ENCODE measurements around the gene ZBTB18. TPM values are rescaled to one million over a fixed set of nuclear protein-coding genes. Genes with fewer than 3 reads are reported as not detected.
A peak's percentile ranks its signal among the peaks of the same experiment; 100 is the strongest.

ZBTB18 gene
- polyA plus RNA-seq, 2 of the 4 experiments (the other 2 are of a cell fraction), result 9.7 to 9.9 TPM

DNA sequence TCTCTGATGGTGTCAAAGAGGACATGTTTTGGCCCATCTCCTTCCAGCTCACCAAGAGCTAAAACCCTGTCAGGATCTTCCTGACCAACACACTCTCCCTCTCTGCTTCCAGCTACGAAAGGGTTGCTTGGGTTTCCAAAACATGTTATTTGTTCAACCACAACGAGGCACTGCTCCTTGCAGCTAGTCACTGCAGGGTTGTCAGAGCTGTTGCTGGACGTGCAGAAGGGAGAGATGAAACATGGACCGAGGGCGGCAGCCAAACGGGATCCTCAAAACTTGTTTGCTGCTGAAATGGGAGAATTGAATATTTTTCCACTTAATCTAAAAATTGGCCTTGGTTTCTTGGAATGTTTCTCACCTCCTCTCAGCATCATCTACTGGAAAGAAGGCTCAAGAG, 12.4 kb downstream of the ZBTB18 start:
- ATAC-seq (no peak), FAIRE-seq (no peak), DNase-seq (ENCODE audit: low read depth in 1 of 2, low spot score in 1 of 2) (no peak)
- H3K4me1 ChIP-seq, result peaks cover 65% of the 10 kb centered on the region
- no peak overlapping the region for H3K27ac ChIP-seq
- H3K9me3 ChIP-seq, result no peaks in the 10 kb centered on the region
- CTCF ChIA-PET, result interaction anchor here (1.3 kb wide), 1 partner anchor 10 kb away, joined by 4 read pairs; no protein-coding TSS in a partner anchor
- H3K4me3 ChIP-seq, result no peak overlapping the region
- TF ChIP-seq SREBF2 (IDR thresholded peaks at IDR 0.05), result no peak
- TF ChIP-seq ATOH8 (CRISPR knock-in tag; IDR thresholded peaks at IDR 0.05; ENCODE audit: low read depth), result no peak
- no peak for TF ChIP-seq HES2 (IDR thresholded peaks at IDR 0.05)
- no peak for TF ChIP-seq RAD21 (conservative IDR thresholded peaks at IDR 0.05 in 1 of 2, IDR thresholded peaks at IDR 0.05 in 1 of 2)
- no peak for TF ChIP-seq JUNB (IDR thresholded peaks at IDR 0.05)
- no peak for TF ChIP-seq POLR2AphosphoS2 (conservative IDR thresholded peaks at IDR 0.05; ENCODE audit: low read length)
- no peak for TF ChIP-seq HMGXB4 (CRISPR knock-in tag; IDR thresholded peaks at IDR 0.05; ENCODE audit: borderline replicate concordance)
- POLR2A ChIA-PET, result no interaction called here
- no peak overlapping the region for H3K4me2 ChIP-seq
- WGBS (ENCODE audit: missing lambda C conversion rate), result 74% methylated on average over 6 of the region's 6 CpGs

DNA sequence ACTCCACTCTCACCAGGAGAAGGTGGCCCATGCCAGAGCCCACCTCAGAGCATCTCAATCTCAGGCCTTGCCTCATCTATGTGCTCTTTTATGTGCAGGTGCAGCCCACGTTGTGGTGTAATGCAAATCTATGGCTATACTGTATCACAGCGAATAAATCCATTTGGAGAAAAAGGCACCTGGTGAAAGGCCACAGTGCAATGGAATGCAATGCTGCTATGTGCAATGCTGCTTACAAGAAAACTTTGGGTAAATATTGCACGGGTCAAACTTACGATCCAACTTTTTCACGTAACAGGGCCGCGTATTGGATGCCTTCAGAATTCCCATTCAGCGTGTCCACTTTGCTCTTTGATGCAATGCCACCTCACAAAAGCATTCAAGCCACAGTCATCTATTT, 13.5 kb downstream of the ZBTB18 start:
- Histone ChIP-seq H3K4me2 (peak overlapping the region; percentile 74), H3K9me3 (no peaks in the 10 kb centered on the region), H3K4me1 (peaks cover 65% of the 10 kb centered on the region), H3K27ac (peak overlapping the region in 1 of 2 experiments; percentile 73; a peak in 2 of 6 replicates), H3K4me3 (no peak overlapping the region)
- FAIRE-seq (no peak), DNase-seq (ENCODE audit: low read depth in 1 of 2, low spot score in 1 of 2) (no peak), ATAC-seq (0 out of 6 replicates have a peak, but pooled peaks of 1 of the 2 experiments have one; percentile 12)
- ChIA-PET POLR2A (interaction anchor here (1.5 kb wide), 1 partner anchor 13 kb away, joined by 3 read pairs; no protein-coding TSS in a partner anchor), CTCF (interaction anchor here (1.0 kb wide), 1 partner anchor 20 kb away, joined by 4 read pairs; no protein-coding TSS in a partner anchor)
- WGBS (ENCODE audit: missing lambda C conversion rate), result 57% methylated on average over 8 of the region's 8 CpGs
- TF ChIP-seq POLR2A (IDR thresholded peaks at IDR 0.05; ENCODE audit: low read length) (no peak), NFE2L2 (conservative IDR thresholded peaks at IDR 0.05; ENCODE audit: low read length) (no peak), HEYL (CRISPR knock-in tag; IDR thresholded peaks at IDR 0.05) (no peak), JUN (IDR thresholded peaks at IDR 0.05) (no peak), EP300 (IDR thresholded peaks at IDR 0.05) (no peak), NR3C1 (IDR thresholded peaks at IDR 0.05) (no peak), ZC3H11A (IDR thresholded peaks at IDR 0.05) (no peak), JUNB (IDR thresholded peaks at IDR 0.05) (no peak), MAZ (IDR thresholded peaks at IDR 0.05; ENCODE audit: borderline replicate concordance, low read depth, low read length) (no peak), POLR2AphosphoS2 (conservative IDR thresholded peaks at IDR 0.05; ENCODE audit: low read length) (no peak), SREBF2 (IDR thresholded peaks at IDR 0.05) (no peak), ZFP36 (IDR thresholded peaks at IDR 0.05; ENCODE audit: borderline replicate concordance, partially characterized antibody) (no peak), PHF8 (IDR thresholded peaks at IDR 0.05; ENCODE audit: borderline replicate concordance, low read depth) (no peak), FOSL2 (IDR thresholded peaks at IDR 0.05) (no peak), FOSL2 (CRISPR knock-in tag; IDR thresholded peaks at IDR 0.05) (no peak), ZSCAN20 (CRISPR knock-in tag; IDR thresholded peaks at IDR 0.05) (no peak)

- POLR2A ChIA-PET, result interaction anchor here (0.5 to 1.5 kb wide), 3 partner anchors 13 to 19 kb away, joined by 3 to 4 read pairs (median 4); no protein-coding TSS in a partner anchor
- WGBS (ENCODE audit: missing lambda C conversion rate), result 33% methylated on average over 9 of the region's 9 CpGs
- peak in 1 of 2 experiments; percentile 40 for DNase-seq (ENCODE audit: low read depth in 1 of 2, low spot score in 1 of 2)
- no peaks in the 10 kb centered on the region for H3K9me3 ChIP-seq
- H3K4me2 ChIP-seq, result peak overlapping the region; percentile 74
- peak overlapping the region; percentile 41 to 73; a peak in 4 of 6 replicates for H3K27ac ChIP-seq
- H3K4me1 ChIP-seq, result peaks cover 62% of the 10 kb centered on the region
- CTCF ChIA-PET, result interaction anchor here (0.9 to 2.1 kb wide), 4 partner anchors 9 to 208 kb away, joined by 3 to 8 read pairs (median 4); no protein-coding TSS in a partner anchor
- peak; percentile 23 for FAIRE-seq
- ATAC-seq, result peak; percentile 59 to 80; a peak in 5 of 6 replicates
- H3K4me3 ChIP-seq, result no peak overlapping the region
- TF ChIP-seq USF2 (IDR thresholded peaks at IDR 0.05) (no peak), E2F6 (IDR thresholded peaks at IDR 0.05; ENCODE audit: borderline replicate concordance, low read depth) (no peak), HEYL (CRISPR knock-in tag; IDR thresholded peaks at IDR 0.05) (no peak), NPAS2 (CRISPR knock-in tag; IDR thresholded peaks at IDR 0.05; ENCODE audit: borderline replicate concordance) (no peak), TP53 (CRISPR knock-in tag; IDR thresholded peaks at IDR 0.05) (no peak), ZFP36 (IDR thresholded peaks at IDR 0.05; ENCODE audit: borderline replicate concordance, partially characterized antibody) (no peak), HOXB13 (CRISPR knock-in tag; IDR thresholded peaks at IDR 0.05; ENCODE audit: low read depth) (no peak)
- TF ChIP-seq, protein P1, sequence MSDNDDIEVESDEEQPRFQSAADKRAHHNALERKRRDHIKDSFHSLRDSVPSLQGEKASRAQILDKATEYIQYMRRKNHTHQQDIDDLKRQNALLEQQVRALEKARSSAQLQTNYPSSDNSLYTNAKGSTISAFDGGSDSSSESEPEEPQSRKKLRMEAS (IDR thresholded peaks at IDR 0.05), result no peak
- TF ChIP-seq, protein P2, sequence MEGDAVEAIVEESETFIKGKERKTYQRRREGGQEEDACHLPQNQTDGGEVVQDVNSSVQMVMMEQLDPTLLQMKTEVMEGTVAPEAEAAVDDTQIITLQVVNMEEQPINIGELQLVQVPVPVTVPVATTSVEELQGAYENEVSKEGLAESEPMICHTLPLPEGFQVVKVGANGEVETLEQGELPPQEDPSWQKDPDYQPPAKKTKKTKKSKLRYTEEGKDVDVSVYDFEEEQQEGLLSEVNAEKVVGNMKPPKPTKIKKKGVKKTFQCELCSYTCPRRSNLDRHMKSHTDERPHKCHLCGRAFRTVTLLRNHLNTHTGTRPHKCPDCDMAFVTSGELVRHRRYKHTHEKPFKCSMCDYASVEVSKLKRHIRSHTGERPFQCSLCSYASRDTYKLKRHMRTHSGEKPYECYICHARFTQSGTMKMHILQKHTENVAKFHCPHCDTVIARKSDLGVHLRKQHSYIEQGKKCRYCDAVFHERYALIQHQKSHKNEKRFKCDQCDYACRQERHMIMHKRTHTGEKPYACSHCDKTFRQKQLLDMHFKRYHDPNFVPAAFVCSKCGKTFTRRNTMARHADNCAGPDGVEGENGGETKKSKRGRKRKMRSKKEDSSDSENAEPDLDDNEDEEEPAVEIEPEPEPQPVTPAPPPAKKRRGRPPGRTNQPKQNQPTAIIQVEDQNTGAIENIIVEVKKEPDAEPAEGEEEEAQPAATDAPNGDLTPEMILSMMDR (IDR thresholded peaks at IDR 0.05), result no peak
Measured at GRCh38 chr1:244065063-244065793, 14.1 kb downstream of the ZBTB18 start.
